HS-27A (cell line): ENCODE results near the gene HOTAIR.

Experiments used
- DNase-seq: peaks from one replicate; pipeline ENCODE4 v3.0.0-alpha.2; 2012; ENCODE audit warnings: low read depth, missing footprints

The HOTAIR gene

DNA sequence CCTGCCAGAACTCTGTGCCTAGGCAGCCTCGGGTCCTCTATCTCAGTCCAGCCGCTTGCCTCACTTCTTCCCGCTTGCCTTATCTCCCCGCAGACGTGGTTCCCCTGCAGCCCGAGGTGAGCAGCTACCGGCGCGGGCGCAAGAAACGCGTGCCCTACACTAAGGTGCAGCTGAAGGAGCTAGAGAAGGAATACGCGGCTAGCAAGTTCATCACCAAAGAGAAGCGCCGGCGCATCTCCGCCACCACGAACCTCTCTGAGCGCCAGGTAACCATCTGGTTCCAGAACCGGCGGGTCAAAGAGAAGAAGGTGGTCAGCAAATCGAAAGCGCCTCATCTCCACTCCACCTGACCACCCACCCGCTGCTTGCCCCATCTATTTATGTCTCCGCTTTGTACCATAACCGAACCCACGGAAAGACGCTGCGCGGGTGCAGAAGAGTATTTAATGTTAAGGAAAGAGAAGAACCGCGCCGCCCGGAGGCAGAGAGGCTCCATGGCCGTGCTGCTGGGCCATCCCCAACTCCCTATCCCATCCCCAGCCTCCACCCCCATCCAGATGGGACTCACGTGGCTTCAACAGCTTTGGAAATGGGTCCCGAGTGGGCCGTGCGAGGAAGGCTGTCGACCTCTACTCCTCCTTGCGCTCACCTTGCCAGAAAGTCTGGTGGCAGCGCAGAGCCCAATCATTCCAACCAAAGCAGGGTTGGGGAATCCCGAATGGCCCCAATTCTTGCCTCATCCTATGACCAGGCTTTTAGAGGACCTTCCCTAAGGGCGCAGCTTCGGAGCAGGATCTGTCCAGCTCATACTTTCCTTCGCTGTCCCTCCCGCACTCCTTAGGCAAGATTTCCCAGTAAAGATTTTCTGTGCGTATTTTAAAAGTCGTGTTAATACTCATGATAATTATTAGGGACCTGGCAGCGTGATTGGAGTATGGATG, 29.6 kb downstream of the HOTAIR start:
- DNase-seq = no peak

DNA sequence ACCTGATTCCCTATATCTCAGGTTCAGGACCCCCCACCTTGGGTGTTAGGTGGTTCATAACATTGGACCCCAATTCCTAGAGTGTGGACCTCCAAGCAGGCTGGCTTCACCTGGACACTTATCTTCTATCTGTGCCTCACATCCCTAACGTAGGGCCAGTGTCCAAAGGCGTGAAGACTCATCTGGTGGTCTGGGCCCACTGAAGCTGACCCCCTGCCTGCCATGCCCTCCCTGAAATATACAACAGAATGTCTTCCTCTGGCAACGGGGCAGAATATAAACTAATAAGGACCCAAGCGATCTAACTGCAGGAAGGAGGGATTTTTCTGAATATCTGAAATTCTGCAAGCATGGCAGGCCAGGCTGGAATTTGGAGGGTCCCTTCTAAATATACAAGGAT, 30.5 kb downstream of the HOTAIR start:
- DNase-seq = no peak

DNA sequence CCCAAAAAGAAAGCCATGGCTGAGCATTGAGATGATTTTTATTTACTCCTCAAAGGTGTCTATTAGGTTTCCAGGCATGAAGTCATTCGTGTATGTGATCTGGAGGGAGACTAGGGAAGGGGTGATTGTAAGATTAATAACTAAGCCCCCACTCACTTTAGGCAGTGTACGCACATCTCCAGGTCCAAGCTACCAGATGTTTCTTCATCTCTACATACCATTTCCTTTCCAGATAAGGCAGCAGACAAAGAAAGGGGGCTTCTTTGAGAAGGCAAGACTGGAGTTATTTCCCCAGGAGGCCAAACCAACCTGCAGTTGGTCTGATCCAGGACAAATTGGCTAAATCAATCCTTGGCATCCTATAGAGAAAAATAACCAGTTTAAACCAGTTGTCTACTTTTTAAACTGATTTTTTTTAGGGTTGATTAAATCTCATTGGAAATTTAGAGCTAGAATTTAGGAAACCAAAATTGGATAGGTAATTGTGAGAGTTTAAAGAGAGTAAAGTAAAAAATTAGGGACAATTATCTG, 32.2 kb downstream of the HOTAIR start:
- DNase-seq = no peak

DNA sequence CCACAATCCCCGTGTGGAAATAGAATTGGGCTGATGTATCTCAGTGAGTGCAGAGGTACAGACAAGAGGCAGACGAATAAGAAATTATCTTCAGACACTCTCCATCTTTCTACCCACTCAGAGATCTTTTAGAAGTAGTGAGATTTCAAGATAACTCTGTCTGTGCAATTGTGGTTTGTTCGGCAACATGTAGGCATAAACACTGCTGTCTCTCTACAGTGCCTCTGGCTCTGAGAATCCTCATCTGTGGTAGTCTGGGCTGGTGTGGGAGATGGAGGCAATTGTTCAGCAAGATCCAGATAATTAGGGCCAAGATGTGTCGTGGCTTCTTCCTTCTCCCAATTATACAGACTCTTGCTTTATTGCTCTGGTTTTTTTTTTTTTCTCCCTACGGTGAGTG, 33.0 kb downstream of the HOTAIR start:
- no peak for DNase-seq

DNA sequence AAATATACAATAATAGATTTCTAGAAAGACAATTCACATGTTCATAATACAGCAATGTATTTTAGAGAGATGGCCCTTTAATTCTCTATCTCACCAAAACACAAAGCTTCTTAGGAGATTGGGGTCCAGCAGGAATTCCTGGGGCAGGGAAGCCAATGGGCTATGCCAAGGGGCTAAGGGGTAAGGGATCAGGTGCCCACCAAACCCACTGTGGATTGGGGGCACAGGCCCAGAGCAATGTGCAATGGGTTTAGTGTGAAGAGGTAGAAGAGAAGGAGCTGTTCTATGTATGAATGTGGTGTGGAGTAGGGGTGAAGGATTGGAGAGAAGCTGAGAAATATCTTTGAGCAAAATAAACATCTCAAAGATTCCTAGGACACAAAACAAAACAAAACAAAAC, 33.6 kb downstream of the HOTAIR start:
- DNase-seq = no peak

DNA sequence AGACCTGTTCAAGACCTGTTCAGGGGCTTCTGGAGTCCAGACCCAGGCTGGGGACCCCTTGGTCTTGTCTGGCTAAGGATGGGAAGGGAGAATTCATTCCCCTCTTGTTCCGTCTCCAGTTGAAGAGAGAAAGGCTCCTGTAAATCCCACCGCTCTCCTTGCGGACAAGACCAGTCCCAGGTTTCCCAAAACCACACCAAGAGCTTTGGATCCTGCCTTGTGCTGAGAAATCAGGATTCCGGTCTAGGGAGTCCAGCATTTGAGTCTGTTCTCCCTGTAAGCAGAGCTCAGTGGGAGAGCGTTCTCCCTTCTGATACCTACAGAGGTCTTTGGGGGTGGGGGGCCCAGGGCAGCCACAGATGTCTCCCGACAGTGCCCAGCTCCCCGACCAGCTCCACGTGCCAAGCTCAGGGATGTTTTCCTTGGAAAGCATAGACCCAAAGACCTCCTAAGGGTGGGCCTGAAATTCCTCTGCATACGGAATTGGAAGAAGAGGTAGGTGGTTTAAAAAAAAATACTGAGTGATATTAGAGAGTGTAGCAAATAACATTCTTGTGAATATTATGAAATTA, 34.2 kb downstream of the HOTAIR start:
- no peak for DNase-seq

DNA sequence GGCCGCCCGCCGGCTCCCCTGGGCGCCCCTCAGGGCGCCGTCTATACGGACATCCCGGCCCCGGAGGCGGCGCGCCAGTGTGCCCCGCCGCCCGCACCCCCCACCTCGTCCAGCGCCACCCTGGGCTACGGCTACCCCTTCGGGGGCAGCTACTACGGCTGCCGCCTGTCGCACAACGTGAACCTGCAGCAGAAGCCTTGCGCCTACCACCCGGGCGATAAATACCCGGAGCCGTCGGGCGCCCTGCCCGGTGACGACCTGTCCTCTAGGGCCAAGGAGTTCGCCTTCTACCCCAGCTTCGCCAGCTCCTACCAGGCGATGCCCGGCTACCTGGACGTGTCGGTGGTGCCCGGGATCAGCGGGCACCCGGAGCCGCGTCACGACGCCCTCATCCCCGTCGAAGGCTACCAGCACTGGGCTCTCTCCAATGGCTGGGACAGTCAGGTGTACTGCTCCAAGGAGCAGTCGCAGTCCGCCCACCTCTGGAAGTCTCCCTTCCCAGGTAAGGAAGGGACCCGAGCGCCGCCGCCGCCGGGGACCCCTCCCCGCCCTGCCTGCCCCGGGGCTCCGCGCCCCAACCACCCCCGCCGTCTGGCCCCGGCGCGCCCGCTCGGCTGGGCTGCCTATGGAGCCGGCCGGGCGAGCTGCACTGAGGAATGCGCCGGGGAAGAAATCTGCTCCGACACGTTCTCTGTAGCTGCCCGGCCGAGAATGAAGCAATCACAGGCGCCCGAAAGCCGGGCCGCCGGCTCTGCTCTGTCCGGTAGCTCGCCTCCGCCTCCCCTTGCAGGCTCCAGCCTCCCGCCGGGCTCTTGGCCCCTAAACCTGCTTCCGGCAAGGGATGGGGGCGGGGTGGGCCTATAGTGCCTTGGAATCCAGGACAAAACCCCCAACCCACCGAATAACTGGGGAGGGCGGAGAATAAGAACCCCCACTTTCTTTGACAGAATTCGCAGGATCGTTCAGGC, 35.3 kb downstream of the HOTAIR start:
- no peak for DNase-seq

DNA sequence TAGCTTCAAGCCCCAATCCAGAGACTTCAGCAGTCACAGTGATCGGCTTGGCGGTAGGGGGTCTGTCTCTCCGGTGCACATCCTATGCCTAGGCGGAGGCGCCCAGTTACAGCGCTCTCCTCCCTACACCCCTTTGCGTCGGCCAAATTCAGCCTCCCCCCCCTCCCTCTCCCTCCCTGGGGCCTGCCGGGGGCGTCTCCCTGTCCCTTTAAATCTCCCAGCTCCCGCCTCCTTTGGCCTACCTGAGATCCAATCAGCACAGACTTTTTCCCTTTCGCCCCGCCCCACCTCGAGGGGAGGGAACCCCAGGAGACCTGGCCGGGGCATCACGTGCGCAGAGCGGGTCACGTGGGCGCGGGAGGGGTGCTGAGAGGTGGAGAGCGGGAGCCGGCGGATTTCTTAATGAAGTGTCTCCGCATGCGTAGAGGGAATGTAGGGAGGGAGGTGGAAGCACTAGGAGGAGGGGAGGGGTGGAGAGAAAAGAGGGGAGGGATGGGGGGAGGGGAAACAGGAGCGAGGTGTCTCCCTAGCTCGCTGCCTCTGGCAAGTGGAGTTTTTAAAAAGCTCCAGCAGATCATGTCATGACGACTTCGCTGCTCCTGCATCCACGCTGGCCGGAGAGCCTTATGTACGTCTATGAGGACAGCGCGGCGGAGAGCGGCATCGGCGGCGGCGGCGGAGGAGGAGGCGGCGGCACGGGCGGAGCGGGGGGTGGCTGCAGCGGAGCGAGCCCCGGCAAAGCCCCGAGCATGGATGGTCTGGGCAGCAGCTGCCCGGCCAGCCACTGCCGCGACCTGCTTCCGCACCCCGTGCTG, 36.2 kb downstream of the HOTAIR start, which contains the start of gene HOXC13:
Gene HOXC13, plus strand, starts transcription at position 506 of the 815 bp plus-strand sequence. Its CDS starts 76 bp downstream, at position 582.
- peak; percentile 40 for DNase-seq

DNA sequence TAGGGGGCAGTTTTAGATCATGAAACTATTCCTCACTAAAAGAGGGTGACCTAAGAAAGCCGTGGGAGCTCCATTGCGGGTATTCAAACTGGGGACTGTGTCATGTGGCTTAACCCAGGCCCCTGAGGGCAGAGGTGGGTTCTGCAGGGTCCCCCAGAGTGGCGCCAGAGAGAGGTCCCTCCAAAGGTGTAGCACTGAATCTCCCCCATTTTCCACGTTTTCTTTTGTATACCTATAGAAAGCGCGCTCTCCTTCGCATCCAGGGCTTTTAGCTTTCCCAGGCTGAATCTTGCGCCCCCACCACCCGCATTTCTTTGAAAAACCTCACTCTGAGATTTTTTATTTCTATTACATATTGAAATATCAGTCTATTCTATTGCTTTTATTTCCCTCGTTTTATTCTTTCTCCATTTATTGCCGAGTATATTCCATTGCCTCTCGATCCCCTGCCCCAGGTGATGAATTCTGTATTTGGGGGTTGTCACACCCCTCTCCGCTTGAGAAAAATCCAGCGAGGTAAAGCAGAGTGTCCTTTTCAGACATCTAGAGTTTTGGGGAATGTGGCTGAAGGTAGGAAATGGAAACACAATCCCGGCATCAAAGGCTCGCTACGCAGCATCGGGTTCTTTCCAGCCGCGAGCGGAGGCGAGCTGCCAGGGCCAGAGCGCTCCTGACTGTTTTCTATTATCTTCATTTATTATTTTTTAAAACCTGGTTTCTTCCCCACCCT, 37.0 kb downstream of the HOTAIR start:
- DNase-seq = no peak

DNA sequence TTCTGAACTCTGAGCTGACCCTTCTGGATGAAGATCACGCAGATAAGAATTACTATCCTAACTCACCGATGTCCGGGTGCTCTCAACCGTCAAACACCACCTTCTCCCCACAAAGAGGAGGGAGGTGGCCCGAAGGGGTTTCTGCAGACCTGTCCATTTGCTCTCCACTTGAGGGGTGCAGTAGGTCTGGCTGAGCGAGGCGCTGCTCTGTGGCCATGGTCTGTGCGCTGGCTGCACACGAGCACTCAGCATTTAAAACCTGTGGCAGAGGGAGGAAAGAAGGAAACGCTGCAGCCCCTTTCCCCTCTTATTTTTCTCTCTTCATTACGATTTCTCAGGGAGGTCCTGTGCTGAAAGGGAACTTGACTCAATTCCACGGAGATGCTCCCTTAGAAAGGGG, 37.7 kb downstream of the HOTAIR start:
- no peak for DNase-seq

DNA sequence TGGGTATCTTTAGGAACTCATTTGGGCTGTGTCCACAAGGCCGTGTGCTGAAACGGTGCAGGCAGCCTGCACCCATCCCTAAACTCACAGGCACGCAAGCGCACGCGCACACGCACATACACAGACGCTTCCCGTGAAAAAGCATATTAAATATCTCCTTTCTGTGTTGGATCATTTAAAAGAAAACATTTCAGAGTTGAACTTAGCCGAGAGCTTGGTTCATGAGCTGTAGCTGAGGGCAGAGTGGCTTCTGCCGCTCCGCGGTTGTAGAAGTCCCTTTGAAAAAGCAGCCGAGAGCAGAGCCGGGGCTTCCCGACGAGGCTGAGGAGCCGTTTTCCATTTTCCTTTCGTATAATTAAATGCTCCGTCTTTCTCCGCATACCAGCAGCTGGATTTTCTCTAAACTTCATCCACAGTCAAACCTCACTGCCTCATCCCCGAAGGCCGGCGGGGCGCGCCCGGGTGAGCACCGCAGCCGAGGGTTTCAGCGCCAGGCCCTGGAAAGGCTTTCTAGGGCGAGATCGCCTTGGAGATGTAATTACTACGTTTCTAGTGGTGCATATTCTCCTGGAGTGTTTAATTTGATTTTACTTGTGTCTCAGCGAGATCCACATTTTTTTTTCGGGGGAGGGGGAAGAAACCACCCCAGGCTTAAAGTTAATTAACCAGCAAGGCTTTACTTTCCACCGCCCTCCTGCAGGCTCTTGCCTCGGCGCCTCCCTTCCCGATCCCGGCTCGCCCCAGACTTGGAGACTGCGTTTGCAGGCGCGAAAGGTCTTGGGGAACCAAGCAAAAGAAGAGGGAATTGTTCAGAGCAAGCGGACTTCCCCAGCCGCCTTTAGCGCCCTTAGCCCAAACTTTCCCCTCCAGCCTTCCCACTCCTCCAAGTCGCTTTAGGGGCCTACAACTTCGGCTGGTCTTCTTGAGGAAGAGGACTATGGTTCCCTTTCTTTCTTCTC, 39.1 kb downstream of the HOTAIR start:
- DNase-seq = no peak

DNA sequence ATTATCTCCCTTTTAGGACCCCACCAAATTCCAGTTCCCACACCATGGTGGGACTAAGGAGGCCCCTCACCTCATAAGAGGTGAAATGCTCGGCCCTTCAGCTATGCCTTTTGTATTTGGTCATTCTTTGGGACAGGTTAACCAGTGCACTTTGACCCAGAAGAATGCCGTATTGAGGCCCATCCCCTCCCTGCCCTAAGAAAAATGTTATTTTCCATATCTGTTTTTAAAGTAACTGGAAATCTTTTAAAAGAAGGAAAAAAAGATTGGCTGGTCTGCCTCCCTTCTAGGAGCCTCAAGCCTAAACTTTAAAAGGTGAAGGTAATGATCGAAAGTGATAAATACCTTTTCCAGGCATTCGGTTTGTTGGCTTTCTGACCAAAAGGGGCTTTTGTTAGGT, 41.8 kb downstream of the HOTAIR start:
- DNase-seq = no peak

DNA sequence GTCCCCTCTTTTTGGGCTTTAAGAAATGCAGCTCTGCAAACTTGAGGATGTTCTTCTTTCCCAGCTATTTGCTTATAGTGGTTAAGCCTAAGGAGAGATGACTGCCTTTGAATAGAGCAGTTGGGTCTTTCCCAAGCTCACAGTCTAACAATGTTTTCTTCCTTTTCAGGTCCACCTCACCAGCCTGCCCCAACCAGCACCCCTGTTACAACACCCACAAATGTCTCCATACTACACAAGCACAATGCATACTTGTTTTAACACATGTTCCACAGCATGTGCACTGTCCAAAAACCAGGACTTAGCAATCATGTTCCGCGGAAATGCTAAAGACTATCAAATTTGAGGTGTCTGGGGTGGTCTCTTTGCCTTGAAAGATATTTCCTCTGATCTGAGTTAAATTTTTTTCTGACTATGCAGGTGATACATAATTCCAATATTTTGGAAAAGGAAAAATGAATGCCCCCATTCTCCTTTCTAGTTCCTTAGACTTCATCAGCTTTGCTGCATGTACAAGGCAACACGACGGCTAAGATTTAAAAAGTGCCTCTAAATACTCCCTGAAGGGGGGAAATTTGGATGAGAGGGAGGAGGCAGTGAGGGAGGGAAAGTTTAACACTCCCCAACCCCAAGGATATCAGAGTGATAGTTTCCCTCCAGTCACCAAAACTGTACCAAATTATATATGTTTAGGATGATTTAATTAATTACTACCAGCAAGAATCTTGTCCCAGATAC, 42.7 kb downstream of the HOTAIR start:
- DNase-seq = no peak

DNA sequence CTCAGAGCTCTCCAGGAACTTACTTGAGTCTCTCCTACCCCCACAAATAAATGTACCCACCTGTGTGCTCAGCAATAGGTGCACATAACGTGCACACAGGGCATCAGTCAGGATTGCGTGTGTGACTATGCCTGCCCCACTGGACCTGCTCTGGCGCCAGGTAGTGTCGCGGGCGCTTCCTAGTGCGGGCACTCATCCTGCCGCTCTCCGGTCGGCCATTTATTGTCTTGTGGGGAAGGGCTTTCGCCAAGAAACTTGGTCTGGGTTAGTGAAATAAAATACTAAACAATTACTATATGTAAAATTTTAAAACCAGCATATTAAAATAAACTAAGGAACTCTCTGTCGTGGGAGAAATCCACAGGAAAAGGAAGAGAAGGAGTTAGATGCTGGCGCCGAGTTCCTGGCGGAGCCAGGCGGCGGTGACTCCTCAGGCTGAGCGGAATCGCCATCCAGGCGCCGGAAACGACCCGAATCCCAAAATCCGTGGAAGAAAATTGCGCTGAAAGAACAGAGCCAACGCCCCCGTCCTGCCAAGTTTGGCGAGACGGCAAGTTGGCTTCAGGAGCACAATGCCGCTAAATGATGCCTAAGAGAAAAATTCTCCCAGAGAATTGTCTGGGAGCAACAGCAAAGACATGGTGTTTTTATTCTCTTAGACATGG, 44.0 kb downstream of the HOTAIR start:
- no peak for DNase-seq

DNA sequence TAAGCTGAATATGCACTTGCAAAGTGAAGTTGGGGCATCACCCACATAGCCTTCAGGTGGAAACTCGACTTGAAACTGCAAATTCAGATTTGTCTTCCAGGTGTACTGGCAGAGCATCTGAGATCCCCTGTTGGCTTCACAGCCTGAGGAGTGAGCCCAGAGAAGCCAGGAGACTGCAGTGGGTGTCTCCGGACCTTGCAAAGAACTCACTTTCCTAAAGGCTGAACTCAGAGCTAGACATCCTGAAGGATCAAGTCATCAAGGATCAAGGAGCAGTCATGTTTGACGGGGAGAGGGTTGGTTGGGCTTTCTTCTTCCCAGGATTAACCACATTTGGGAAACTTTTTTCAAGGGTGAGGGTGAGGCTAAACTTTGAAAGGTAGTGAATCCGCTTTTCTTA, 45.2 kb downstream of the HOTAIR start:
- DNase-seq = no peak

DNA sequence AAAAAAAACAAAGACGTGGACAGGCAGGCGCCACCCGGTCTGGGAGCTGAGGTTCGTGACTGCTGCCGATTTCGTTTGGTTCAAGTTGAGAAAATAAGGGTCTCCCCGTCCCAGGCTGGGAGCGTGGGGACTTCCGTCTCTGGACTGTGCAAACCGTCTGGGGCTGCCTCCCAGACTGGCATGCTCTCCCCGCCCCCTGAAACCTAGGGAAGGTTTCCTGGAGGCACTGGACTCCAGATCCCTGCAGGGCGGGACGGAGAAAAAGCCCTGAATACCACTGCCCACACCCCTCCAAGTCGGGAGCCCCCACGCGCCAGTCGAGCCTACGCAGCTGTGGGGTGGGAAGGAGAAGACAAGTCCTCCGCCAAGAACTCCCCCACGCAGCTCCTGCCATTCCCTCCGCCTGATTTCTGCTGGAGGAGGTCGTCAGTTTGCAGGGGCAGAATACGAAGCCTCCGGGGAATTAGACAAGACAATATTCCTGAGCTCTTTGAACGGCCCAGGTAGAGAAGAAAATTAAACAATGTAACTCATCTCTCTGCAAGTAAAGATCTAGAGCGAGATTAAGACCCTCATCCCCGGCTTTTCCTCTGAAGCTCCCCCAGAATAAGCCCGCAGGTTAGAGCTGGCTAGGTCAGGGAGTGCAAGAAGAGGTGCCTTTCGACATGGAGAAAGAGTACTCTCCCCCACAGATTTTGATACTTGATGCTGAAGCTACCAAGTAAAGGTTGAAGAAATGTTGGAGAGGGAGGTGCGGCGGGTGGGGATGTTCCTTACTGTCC, 46.5 kb downstream of the HOTAIR start:
- DNase-seq = no peak
